Tongue (tissue), 2 donors: ENCODE measurements around the gene CTDSPL. TPM values are rescaled to one million over a fixed set of nuclear protein-coding genes. Genes with fewer than 3 reads are reported as not detected.

ENCODE experiments used
- DNase-seq: peaks from one replicate; pipeline ENCODE4 v3.0.0-alpha.2; 2015
- total RNA-seq: library from RNA; depleted of rRNA; stranded (reverse); fragments of >200 nt; gene quantifications from one replicate; pipeline ENCODE4 v1.2.3, GENCODE V29; 2014

CTDSPL gene
- total RNA-seq, 1 donor from 2014 or later = 29.4 TPM

DNA sequence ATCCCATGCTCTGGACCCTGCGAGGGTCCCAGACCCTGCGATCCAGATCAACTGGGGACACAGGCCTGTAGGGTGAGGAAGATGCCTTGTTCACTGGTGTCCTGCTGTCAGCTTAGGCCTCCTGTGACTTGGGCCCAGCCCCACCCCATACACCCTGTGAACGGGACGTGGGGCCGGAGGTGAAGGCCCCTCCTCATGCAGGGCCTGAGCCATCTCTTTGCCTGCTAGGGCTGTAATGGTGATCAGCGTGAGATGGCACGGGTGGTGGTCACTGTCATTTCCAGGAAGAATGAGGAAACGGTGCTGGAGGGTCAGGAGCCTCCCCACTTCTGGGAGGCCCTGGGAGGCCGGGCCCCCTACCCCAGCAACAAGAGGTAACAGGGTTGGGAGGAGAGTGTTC lies 141.3 kb downstream of the CTDSPL start:
- DNase-seq = no peak

DNA sequence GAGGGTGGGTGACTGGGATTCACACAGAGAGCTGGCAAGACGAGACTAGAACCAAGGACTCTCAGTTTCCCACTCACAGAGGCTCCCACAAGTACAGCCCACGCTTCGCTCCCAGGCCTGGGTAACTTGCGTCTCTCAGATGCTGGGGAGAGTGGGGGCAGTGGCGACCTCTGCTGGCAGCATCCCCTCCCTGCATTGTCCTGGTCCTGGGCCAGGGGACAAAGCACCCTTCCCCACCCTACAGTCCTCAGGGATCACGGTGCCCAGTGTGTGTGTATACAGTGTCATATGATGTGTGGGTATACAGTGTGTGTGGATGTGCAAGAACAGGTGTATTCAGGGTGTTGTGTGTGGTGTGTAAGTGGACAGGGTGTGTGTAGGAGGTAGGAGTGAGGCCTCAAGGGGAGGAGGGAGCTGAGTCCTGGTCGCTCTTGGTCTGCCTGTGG lies 141.7 kb downstream of the CTDSPL start:
- peak; percentile 67 for DNase-seq

DNA sequence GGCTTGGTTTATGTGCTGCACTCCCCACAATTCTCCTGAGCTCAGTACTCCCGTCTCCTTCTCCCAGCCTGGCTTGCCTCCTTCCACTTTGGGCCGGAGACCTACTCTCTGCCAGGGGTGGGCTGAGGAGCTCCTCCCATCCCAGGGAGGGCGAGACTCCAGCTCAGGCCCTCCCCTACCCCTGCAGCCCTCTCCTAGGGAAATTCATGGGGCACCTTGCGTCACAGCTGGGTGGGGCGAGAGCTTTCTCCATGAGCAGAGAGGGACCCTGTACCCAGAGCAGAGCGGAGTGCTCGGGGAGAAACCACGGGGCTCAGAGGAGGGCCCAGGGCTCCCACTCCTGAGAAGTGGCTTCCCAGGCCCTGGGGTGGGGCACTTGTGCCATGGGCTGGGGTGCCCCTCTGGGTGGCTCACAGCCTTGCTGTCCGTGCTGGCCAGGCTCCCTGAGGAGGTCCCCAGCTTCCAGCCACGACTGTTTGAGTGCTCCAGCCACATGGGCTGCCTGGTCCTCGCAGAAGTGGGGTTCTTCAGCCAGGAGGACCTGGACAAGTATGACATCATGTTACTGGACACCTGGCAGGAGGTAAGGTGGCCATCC lies 142.2 kb downstream of the CTDSPL start:
- no peak for DNase-seq

DNA sequence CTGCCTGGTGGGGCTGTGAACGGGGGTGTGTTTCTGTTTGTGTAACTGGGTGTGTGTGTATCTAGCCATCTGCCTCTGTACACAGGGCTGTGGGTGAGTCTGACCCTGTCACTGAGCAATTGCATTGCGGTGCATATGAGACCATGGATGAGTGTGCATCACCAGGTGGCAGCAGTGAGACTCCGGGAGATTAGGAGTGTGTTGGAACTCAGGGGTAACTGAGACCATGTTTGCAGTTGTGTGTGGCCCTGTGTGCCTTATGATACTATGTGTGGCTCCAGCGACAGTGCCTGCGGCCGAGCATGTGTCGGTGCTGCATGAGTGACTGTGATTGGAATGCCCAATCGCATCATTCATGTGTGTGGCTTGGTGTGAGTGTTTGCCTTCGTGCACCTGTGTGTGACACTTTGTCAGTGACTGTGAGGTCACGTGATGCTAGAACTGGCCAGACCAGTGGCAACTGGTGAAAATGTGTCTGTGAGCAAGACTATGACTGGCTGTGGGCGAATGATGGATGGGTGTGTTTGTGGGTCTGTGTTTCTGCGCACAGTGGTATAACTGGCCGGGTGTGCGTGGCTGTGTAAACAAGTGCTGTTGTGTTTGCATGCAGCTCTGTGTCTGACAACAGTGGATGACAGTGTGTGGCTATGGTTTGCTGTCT lies 142.9 kb downstream of the CTDSPL start:
- peak; percentile 72 for DNase-seq

DNA sequence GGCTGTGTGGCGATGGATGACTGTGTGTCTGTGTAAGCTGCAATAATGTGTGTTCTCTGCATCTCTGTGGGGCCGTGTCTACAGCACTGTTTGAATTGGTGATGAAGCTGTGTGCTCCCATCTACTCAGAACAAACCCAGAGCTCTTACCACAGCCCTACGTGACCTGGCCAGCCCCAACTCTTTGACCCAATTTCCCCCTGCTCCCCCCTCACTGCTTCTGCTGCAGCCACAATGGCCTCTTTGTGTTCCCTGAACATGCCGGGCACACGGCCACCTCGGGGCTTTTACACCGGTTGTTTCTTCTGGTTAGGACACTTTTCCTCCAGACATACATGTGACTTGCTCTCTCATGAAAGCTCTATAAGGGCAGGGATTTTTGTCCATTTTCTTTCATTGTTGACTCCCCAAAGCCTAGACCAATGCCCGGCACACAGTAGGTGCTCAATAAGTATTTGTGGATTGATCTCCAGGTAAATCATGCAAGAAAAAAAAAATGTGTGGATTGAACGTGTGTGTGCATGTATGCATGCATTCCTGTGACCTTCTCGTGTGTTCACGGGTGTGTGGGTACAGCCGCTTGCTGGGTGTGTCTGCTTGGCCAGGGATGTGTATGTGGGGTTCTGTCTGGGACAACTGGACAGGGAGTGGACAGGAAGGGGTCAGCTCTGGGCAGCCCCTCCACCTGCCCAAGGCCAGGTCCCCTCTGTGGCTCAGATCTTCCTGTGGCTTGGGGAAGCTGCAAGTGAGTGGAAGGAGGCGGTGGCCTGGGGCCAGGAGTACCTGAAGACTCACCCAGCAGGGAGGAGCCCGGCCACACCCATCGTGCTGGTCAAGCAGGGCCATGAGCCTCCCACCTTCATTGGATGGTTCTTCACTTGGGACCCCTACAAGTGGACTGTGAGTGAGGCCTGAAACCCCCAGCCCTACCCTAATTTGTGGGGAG lies 143.7 kb downstream of the CTDSPL start:
- DNase-seq = peak; percentile 66

DNA sequence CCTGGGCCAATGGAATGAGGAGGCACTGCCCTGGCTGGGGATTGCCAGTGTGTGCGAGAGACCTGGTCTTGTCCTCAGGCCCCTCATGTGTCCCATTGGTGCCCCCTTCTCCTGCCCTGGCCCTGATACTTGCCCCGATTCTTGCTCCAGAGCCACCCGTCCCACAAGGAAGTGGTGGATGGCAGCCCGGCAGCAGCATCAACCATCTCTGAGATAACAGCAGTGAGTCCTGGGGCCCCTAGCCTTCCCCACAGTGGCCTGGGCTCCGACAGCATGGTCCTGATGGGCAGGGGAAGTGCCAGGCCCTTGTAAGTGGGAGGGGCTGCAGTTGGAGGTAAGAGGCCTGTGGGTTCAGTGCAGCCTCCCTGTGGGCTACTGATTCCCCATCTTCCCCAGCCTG lies 144.4 kb downstream of the CTDSPL start:
- DNase-seq = no peak

DNA sequence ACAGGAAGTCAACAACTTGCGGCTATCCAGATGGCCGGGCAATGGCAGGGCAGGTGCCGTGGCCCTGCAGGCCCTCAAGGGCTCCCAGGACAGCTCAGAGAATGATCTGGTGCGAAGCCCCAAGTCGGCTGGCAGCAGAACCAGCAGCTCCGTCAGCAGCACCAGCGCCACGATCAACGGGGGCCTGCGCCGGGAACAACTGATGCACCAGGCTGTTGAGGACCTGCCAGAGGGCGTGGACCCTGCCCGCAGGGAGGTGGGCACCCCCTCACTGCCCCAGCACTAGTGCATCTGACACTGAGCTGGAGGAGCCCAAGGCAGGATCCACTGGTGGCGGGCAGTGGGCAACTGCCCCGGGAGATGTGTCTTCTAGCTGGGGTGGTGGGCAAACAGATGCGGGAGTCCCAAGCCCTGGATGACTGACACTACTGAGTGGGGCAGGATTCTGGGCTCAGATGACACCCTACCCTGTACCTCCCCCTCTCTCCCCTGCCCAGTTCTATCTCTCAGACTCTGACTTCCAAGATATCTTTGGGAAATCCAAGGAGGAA lies 144.8 kb downstream of the CTDSPL start:
- no peak for DNase-seq

DNA sequence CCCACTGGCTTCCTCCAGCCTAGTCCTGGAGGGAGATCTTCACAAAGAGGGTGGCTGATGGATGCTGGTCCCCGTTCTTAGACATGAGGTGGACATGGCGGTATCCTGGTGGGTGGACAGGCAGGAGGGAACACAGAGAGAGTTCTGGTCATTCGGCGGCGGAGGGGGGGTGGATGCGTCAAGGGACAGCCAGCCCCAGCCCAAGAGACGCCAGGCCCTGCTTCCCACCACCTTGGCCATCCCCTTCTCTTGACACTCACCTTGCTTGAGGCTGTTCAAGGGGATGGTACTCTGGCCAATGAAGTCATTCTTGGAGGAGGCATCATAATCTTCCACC lies 146.0 kb downstream of the CTDSPL start:
- DNase-seq = no peak

DNA sequence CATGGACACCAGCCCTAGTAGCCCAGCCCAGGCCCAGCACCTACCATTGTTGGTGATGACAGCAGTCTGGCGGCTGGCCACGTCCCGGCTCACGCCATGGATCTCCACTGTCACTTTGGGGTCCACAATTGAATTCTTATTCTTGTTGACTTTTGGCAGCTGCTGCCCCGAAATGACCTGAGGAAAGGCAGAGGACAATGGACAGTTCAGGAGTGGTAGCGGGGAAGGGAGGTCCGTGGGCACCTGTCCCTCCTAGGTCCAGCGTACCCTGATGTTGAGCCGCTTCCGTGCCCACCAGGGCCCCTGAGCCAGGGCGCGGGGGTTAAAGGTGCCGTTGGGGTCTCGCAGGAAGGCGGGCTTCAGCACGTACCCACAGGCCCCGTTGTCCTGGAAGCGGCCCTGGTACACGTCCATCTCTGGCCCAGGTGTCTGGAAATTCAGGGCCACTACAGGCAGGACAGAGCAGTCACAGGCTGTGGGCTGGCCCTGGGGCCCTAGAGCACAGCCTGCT lies 146.6 kb downstream of the CTDSPL start:
- DNase-seq = no peak

DNA sequence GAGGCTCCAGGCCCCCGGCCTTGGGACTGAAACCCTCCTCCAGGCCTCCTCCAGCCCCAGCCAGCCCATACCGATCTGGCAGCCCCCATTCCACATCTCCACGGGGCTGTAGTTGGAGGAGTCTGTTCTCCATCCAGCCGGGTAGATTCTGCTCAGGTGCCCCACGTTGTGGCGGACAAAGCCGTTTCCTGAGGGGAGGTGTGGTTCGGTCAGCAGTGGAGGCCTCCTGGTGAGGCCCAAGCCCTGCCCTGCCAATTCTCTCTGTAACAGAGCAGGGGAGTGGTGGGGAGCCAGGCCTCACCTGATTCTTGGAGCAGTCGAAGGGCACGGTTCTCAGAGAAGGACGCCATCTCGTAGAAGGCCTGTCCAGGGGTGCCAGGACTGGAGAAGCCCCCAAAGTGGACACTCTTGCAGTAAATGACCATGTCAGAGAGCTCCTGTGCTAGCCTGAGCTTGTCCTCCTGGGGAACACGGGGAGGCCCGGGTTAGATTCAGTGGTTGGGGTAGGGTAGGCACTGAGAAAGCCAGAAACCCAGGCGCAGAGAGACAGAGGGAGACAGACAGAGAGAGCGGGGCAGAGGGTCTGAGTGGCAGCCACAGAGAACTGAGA lies 147.4 kb downstream of the CTDSPL start:
- no peak for DNase-seq

DNA sequence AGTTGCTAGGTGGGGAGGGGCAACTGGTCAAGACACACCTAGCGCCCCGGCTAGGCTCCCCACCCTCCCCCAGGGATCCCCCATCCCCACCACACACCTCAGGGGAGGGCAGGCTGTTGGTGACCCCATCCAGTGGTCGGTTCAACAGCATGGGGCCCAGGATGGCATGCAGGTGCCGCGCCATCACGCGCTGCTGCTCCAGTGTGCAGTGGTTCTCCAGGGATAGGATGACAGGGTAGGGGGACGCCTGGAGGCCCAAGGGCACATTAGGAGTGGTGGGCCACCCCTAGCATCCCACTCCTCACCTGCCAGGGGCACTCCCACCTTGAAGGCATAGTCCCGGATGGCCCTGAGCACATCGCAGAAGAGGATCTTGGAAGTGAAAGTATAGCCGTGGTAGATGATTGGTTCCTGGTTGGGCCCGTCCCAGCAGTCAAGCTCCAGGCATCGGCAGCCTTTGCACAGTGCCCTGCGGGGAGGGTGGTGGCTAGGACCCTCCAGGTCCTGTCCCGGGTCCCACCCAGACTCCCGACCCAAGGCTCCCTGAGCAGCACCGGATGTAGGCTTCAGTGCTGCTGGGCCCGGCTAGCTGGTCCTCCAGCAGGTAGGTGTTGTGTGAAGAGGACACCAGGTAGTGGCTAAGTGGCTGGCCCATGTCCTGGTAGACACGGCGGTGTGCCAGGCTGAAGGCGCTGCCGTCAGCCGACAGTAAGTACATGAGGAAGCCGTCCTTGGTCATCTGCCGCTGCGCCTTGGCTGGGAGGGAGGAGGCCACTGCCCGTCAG lies 148.3 kb downstream of the CTDSPL start:
- no peak for DNase-seq

DNA sequence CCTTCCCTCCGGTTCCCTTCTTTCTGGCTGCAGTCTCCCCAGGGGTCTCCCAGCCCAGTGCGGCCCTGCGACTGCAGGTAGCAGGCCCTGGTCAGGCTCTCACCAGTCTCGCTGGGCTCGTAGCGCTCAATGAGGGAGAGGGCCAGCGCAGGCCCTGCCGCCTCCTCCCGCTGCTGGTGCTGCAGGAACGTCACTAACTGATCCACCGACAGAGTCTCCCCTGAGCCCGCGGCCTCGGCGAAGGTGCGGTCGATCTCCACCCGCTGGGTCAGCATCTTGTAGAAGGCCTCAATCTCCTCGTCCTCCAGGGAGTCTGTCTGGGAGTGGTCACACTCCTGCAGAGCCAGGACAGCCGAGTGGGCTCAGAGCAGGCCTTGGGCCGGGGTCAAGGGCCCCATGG lies 149.4 kb downstream of the CTDSPL start:
- no peak for DNase-seq

DNA sequence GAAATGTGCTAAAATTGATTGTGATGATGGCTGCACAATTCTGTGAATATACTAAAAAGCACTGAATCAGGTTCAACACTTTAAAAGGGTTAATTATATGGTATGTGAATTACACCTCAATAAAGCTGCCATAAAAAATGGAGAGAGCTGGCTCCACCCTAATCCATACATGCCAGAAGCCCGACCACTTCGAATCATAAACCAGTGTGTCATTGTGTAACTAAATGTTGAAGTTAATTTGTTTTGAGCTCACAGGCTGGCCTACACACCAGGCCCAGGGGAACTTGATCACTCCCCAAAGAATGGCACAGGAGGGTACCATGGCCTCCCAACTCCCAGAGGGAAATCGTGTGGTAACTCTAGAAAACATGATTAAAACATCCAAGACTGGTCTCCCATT lies 153.8 kb downstream of the CTDSPL start:
- no peak for DNase-seq

DNA sequence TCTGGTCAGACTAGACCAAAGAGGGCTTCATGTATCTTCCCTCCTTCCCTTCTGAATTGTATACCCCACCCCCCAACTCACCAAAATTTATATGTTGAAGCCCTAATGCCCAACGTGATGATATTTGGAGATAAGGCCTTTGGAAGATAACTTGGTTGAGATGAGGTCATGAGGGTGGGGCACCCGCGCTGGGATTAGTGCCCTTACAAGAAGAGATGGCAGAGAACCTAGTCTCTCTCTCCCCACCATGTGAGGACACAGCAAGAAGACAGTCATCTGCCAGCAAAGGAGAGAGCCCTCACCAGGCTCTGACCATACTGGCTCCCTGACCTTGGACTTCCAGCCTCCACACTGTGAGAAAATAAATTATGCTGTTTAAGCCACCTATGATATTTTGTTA lies 154.3 kb downstream of the CTDSPL start:
- DNase-seq = no peak

DNA sequence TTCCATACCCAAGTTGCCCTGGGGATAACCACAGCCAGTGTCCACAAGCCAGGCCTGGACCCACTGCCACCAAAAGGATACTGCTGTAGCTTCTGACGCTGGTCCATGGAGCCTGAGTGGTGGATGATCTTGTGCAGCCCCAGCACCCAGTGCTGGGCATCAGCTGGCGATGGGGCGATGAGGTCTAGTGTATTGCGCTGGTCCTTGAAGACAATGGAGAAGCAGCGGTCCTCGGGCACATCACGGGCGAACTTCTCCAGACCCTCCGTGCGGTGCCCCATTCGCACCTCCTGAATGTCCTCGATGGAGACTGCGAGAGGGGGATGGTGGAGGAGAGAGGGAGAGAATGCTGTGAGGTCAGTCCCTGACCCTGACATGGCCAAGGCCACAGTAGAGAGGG lies 154.7 kb downstream of the CTDSPL start:
- no peak for DNase-seq

DNA sequence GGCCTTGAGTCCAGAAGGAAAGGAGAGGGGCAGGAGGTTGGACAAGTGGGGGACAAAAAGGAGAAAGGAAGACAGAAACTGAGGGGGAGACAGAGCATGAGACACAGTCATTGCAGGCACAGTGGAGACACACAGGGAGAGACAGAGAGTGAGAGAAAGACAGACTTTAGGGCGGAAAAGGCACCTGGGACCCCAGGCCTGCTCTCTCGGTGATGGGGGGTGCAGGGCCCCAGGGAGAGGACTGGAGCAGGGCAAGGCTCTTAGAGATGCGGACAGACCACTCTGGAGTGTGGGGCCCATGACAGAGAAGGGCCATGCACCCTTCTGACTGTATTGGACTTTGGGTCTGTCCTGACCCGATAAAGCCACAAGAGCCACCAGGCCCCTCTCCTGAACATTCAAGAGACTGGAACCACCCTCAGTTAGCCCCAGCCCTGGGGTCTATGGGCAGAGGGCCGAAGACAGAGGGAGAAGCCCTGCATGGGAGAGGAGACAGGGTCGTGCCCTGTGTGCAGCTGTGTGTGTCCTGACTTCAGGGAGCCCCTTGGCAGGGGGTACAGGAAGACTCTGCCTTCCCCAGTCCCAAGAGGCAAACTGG lies 155.3 kb downstream of the CTDSPL start:
- DNase-seq = no peak

DNA sequence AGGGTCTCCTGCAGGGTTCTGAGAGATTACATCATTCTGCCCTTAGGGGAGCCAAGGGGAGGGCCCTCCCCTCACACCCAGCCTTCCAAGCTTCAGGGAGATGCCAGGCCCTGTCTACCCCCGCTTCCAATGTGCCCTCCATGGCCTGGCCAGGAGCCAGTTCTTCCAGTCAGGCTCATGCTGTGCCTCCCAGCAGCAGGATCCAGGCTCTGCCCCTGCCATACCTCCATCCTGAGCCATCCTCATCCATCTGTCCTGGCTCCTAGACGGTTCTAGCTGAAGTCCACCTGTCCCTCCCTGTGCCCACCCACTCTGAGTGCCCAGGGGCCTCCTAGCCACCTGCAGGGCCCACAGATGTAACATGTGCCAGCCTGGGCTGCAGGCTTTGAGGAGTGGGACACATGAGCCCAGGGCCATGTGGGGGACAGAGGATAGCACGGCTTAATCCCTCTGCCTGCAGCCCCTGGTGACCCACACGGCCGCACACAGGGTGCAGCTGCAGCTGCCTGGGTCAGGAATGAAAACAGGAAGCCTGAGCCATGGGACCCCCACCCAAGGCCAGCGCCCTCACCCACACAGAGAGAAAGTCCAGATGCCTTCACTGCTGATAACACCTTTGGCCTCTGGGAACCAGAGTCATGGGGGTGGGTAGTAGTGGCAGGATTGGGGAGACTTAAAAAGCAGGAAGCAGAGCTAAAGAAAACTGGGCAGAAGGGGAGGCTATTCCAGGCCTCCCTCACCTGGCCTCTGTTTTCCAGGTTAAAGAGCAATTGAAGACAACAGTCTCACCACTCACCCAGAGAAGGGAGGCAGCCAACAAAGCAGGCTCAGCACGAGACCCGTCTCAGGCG lies 156.0 kb downstream of the CTDSPL start:
- no peak for DNase-seq

DNA sequence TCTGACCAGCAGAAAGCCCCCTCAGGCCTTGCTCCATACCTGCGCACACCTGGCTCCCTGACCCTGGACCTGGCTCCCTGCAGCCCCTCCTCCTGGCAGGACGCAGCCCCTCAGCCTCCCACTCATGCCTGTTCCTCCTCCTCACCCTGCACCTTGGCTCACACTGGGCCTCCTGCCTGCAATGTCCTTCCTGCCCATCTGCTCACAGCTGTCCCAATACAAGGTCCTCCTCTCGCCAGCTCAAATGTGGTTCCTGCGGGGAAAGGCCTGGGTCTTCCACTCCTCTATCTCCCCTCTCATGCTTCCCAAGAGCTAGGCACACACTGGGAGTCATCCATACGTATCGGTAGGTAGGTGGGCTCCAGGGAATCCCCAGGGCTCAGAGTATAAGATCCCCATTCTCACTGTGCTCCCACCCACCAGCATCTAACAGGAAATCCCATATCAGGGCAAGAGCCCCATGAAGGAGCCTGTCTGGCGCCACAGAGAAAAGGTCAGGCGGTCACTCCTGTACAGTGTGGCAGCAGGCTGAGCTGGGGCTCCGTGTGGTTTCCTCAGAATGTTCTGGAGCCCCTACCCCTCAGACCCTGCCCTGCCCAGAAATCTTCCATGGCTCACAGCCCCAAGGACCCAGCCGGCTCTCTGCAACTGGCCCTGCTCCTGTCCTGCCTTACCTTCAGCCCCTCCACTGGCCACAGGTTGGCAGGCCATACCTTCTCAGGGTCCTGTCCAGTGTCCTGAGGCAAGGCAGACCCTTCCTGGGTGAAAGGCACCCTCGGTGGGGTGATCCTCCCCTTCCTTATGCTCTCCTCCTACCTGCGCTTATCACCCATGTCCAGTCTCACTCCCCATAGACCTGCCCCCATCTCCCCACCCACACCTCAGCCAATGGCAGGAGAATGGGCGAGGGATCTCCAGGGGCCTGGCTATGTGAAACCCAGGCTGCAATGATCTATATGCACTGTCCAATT lies 156.9 kb downstream of the CTDSPL start:
- no peak for DNase-seq
